COR-L47 (cell line): ENCODE measurements around the gene ITPR2.

Experiments used
- DNase-seq: peaks from one replicate; lab custom pipeline; 2025; lab: John Stamatoyannopoulos, UW

Gene ITPR2

GRCh38 chr12:26821212-26821701 lies 11.7 kb downstream of the ITPR2 start:
- DNase-seq: no peak

GRCh38 chr12:26818636-26819035 lies 14.4 kb downstream of the ITPR2 start:
- DNase-seq: no peak

- DNase-seq: no peak
These were observed 14.8 kb downstream of the ITPR2 start for GRCh38 chr12:26818201-26818600.

GRCh38 chr12:26817183-26817591 lies 15.8 kb downstream of the ITPR2 start:
- no peak for DNase-seq

- DNase-seq: no peak
These were observed 19.2 kb downstream of the ITPR2 start for GRCh38 chr12:26813812-26814211.

GRCh38 chr12:26810330-26810729 lies 22.7 kb downstream of the ITPR2 start:
- DNase-seq: no peak

- no peak for DNase-seq
These were observed 23.2 kb downstream of the ITPR2 start for GRCh38 chr12:26809611-26810285.

GRCh38 chr12:26808766-26809476 lies 24.1 kb downstream of the ITPR2 start:
- no peak for DNase-seq

GRCh38 chr12:26807292-26807691 lies 25.7 kb downstream of the ITPR2 start:
- DNase-seq: no peak

GRCh38 chr12:26806556-26806955 lies 26.4 kb downstream of the ITPR2 start:
- no peak for DNase-seq

- DNase-seq: no peak
These were observed 27.5 kb downstream of the ITPR2 start for GRCh38 chr12:26805401-26805971.

- no peak for DNase-seq
These were observed 29.4 kb downstream of the ITPR2 start for GRCh38 chr12:26803552-26803951.

GRCh38 chr12:26801486-26801885 lies 31.5 kb downstream of the ITPR2 start:
- DNase-seq: no peak

- no peak for DNase-seq
These were observed 32.1 kb downstream of the ITPR2 start for GRCh38 chr12:26800858-26801257.

GRCh38 chr12:26800347-26800746 lies 32.6 kb downstream of the ITPR2 start:
- DNase-seq: no peak

- no peak for DNase-seq
These were observed 33.3 kb downstream of the ITPR2 start for GRCh38 chr12:26799741-26800140.

GRCh38 chr12:26798640-26799039 lies 34.4 kb downstream of the ITPR2 start:
- DNase-seq: no peak

- no peak for DNase-seq
These were observed 35.0 kb downstream of the ITPR2 start for GRCh38 chr12:26798023-26798422.

- peak; percentile 2 for DNase-seq
These were observed 37.1 kb downstream of the ITPR2 start for GRCh38 chr12:26795910-26796309.

GRCh38 chr12:26791301-26791791 lies 41.6 kb downstream of the ITPR2 start:
- no peak for DNase-seq

- no peak for DNase-seq
These were observed 42.4 kb downstream of the ITPR2 start for GRCh38 chr12:26790645-26790994.

- no peak for DNase-seq
These were observed 43.0 kb downstream of the ITPR2 start for GRCh38 chr12:26789731-26790644.
